ENCODE data around the gene NEK7.

Gene NEK7

DNA sequence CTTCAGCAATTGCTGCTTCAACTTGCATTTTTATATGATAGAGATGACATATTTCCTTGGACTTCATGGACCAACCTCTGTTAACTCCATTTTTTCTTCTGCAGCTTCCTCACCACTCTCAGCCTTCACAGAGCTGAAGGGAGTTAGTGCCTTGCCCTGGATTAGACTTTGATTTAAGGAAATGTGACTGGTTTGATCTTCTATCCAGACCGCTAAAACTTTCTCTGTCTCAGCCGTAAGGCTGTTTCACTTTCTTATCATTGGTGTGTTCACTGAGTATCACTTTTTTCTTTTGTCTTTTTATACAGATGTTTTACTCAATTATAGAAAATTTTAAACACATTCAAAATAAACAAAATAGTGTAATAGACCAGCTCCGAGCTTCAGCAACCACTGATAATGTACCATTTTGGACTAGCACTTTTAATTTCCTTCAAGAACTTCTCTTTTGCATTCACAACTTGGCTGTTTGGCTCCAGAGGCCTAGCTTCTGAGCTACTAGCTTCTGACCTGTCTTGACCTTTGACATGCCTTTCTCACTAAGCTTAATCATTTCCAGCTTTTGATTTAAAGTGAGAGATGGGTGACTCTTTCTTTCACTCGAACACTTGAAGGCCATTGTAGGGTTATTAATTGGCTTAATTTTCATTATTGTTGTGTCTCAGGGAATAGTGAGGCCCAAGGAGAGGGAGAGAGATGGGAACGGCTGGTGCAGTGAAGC lies 9.3 kb downstream of the NEK7 start:
- TF ChIP-seq, protein P1, sequence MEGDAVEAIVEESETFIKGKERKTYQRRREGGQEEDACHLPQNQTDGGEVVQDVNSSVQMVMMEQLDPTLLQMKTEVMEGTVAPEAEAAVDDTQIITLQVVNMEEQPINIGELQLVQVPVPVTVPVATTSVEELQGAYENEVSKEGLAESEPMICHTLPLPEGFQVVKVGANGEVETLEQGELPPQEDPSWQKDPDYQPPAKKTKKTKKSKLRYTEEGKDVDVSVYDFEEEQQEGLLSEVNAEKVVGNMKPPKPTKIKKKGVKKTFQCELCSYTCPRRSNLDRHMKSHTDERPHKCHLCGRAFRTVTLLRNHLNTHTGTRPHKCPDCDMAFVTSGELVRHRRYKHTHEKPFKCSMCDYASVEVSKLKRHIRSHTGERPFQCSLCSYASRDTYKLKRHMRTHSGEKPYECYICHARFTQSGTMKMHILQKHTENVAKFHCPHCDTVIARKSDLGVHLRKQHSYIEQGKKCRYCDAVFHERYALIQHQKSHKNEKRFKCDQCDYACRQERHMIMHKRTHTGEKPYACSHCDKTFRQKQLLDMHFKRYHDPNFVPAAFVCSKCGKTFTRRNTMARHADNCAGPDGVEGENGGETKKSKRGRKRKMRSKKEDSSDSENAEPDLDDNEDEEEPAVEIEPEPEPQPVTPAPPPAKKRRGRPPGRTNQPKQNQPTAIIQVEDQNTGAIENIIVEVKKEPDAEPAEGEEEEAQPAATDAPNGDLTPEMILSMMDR (IDR thresholded peaks at IDR 0.05; ENCODE audit: control extremely low read depth, extremely low read depth, low read depth, missing control alignments): no peak
- no peak for DNase-seq (ENCODE audit: extremely low spot score)
- CTCF ChIA-PET: interaction anchor here (0.9 to 4.3 kb wide), 7 partner anchors 8 to 32 kb away, joined by 3 to 21 read pairs (median 4); partner anchors contain the start of gene NEK7
- POLR2A ChIA-PET: interaction anchor here (0.6 kb wide), 1 partner anchor 513 kb away, joined by 7 read pairs; no protein-coding TSS in a partner anchor

DNA sequence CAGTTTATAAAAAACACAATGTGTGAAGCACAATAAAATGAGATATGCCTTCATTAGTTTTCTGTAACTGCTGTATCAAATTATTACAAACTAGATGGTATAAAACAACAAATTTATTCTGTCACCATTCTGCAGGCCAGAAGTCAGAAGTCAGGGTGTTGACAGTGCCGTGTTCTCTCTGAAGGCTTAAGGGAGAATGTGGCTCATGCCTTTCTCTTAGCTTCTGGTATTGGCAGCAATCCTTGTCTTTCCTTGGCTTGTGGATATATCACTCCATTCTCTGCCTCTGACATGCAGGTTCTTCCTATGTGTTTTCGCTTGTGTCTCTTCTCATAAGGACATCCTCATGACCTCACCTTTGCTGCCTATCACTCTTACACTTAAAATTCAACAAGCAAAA lies 10.1 kb downstream of the NEK7 start:
- TF ChIP-seq, protein P1 (IDR thresholded peaks at IDR 0.05; ENCODE audit: control extremely low read depth, extremely low read depth, low read depth, missing control alignments): no peak
- DNase-seq (ENCODE audit: extremely low spot score): no peak
- POLR2A ChIA-PET: no interaction called here
- CTCF ChIA-PET: interaction anchor here (1.3 to 4.3 kb wide), 5 partner anchors 9 to 32 kb away, joined by 3 to 21 read pairs (median 5); partner anchors contain the start of gene NEK7

DNA sequence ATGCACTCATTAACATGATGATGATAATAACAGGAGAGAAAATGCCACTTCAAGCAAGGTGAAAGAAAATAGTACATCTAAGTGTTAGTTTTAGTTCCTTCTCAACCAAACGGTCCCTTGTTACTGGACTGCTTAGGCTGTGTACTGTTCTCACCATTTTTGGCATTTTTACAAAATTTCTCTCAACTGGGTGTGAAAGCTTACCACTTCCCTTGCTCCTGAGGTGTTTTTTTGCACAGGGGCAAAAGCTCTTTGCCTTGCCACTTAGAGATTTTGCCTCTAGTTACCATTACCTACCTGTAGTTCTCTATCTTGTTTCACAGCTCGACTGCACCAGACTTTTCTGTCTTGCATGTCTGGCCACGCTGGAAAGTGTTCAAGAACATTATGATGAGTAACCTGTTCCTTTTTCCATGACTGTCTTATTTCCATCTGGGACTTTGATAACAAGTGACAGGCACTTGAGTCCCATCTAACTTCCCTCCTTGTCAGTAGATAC lies 10.7 kb downstream of the NEK7 start:
- DNase-seq (ENCODE audit: extremely low spot score): peak; percentile 17
- POLR2A ChIA-PET: no interaction called here

DNA sequence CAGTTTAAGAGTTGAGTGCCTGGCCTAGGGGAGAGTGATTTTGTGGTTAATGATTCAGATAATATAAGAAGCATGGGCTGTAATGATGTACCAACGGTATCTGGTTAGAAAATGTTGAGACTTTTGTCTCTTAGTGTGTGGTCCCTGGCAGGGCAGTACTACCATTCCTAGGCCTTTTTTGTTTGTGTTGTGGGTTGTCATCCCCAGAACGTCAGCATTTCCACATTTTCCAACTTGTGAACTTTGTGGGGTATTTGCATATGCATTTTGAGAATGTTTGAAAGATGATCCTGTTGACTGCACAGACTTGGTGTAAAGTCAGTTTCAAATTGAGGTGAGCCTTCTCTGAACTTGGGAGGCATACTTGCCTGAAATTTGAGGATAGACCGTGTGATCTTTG lies 11.4 kb downstream of the NEK7 start:
- TF ChIP-seq, protein P1 (IDR thresholded peaks at IDR 0.05; ENCODE audit: control extremely low read depth, extremely low read depth, low read depth, missing control alignments): no peak
- DNase-seq (ENCODE audit: extremely low spot score): no peak
- ChIA-PET CTCF (interaction anchor here (0.8 to 4.3 kb wide), 4 partner anchors 10 to 121 kb away, joined by 3 to 21 read pairs (median 4); partner anchors contain the start of gene NEK7), POLR2A (no interaction called here)

More for the DNA sequence above, 10.7 kb downstream of the NEK7 start:
- CTCF ChIA-PET: interaction anchor here (0.8 to 4.3 kb wide), 4 partner anchors 9 to 122 kb away, joined by 3 to 21 read pairs (median 4); partner anchors contain the start of gene NEK7
- TF ChIP-seq, protein P1 (IDR thresholded peaks at IDR 0.05; ENCODE audit: control extremely low read depth, extremely low read depth, low read depth, missing control alignments): no peak

DNA sequence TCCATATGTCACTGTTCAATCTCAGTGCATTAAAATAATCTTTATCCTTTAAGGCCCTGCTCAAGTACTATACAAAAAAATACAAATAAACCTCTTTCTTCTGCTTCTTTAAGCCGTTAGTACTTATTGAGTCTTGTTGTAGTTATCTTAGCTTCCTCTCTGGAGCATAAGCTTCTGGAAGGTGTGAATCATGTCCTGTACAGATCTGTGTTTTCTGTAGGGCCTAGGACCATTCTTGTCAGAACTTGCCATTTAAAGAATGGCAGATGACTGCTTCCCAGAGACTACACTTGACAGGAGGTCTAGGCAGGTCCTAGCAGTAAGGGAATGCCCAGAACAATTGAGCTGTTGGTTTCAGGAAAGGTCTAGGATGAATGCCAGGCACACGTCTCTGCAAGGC lies 12.9 kb downstream of the NEK7 start:
- ChIA-PET POLR2A (no interaction called here), CTCF (interaction anchor here (1.0 to 1.6 kb wide), 3 partner anchors 13 to 16 kb away, joined by 3 to 5 read pairs (median 5); partner anchors contain the start of gene NEK7)
- TF ChIP-seq, protein P1 (IDR thresholded peaks at IDR 0.05; ENCODE audit: control extremely low read depth, extremely low read depth, low read depth, missing control alignments): no peak
- no peak for DNase-seq (ENCODE audit: extremely low spot score)

DNA sequence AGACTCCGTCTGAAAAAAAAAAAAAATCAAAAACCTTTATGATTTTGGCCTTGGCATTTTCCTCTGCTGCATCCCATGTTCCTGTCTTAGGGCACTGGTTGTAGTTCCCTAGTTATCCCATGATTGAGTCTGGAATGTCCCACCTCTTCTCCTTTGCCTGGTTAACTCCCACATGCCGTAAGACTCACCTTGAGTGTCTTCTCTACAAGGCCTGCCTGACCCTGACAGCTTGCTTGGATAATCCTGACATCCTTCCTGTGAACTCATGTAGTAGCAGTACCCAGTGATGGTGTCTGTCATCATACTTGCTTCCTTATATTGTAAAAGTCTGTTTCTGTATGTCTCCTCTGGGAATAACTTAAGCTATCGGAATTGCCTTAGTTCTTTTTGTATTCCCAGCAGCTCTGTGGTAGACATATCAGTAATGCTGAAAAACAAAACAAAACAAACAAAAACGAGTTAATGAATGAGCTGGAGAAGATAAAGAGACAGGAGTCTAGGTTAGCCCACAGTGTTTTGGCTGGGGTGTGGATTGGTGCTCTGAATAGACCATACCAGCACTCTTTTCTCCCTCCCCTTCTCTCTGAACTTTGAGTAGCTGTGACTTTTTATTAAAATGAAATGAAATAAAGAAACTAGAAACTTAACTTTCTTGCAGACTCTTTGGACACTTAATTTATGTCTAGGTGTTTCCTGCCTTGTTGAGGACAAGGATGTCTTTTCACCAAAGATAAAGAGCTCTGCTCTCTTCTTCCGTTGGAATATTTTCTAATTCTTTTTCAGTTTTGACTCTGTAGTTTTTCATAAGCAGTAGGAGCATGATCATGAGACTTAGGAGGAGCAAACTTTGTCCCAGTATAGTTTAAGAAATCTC lies 15.1 kb downstream of the NEK7 start:
- POLR2A ChIA-PET: no interaction called here
- DNase-seq (ENCODE audit: extremely low spot score): no peak
- CTCF ChIA-PET: interaction anchor here (0.8 to 2.8 kb wide), 8 partner anchors 8 to 453 kb away, joined by 3 to 13 read pairs (median 3); partner anchors contain the start of gene NEK7
- TF ChIP-seq, protein P1 (IDR thresholded peaks at IDR 0.05; ENCODE audit: control extremely low read depth, extremely low read depth, low read depth, missing control alignments): no peak

Measured in GM10248 (cell line).